NCI-H524 (cell line): Measurements from ENCODE around the gene CASS4.
"Not testable (repeated sequence)": the region's sequence is repeated elsewhere in the genome, so short reads cannot be mapped to it uniquely, and the experiment has no call there.

Source experiments
- DNase-seq, 2 experiments: peaks; one replicate each; lab custom pipeline; 2025; lab: John Stamatoyannopoulos, UW

The CASS4 gene

GRCh38 chr20:56392132-56392880, 19.8 kb upstream of the CASS4 start, which contains the start of the genes AURKA and CSTF1:
AURKA (minus strand) TSS chr20:56392215; CDS start chr20:56388197, 4,018 bp downstream.
CSTF1 (plus strand) TSS chr20:56392645; CDS start chr20:56395553, 2,908 bp downstream.
- peak; percentile 98 to 99 for DNase-seq

DNA sequence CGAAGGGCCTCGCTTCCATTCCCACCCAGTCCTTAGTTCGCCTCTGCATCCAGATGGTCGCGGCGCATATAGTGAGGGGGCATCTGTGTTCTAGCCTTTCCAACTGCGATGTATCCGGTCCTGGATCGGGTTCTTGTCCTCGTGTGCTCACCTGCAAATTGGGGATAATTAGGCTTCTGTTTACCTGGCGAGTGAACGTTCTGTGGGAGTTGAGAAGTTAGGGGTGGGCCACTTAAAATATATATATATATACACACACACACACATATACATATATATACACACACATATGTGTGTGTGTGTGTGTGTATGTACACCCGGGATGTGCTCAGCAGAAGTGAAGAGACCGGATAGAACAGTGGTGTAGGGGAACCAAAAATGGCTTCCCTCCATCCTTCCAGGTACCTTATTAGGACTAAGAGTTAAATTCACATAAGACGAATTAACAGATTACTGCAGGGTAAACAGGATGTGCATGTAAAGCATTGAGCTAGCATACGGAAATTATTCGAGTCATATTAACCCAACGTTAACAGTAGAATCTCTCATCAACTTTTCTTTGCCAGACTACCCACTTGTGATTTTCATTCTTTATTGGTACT, 19.1 kb upstream of the CASS4 start:
- DNase-seq, result peak; percentile 22 to 60

GRCh38 chr20:56393653-56394052, 18.4 kb upstream of the CASS4 start:
- no peak for DNase-seq

DNA sequence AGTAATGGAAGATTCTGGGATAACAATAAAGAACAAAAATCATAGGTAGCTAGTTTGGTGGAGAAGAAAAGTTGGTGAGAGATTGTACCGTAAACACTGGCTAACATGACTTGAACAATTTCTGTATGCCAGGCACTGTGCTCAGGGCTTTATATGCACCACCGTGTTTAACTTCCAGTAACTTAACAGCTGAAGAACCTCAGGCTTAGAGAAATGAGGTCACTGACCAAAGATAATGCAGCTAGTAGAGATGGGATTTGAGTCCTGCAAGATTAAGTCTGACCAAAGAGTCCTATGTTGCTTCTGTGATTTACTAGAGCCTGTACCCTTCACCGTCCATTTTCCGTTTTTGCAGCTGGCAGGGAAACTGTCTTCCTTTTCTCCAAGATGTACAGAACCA, 16.9 kb upstream of the CASS4 start:
- DNase-seq, result no peak

GRCh38 chr20:56400001-56400640, 11.9 kb upstream of the CASS4 start:
- peak; percentile 15 to 28 for DNase-seq

DNA sequence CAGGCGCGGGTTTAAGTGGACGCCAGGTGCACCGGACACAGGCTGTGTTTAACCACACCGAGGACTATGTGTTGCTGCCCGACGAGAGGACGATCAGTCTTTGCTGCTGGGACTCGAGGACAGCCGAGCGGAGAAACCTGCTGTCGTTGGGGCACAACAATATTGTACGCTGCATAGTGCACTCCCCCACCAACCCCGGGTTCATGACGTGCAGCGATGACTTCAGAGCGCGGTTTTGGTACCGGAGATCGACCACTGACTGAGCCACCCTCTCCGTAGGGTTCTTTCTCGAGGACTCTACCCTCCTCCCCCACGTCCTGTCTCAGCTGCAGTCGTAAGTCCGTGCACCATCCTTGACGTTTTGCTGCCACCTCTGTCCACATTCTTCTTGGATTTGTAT, 8.6 kb upstream of the CASS4 start:
- DNase-seq, result no peak

DNA sequence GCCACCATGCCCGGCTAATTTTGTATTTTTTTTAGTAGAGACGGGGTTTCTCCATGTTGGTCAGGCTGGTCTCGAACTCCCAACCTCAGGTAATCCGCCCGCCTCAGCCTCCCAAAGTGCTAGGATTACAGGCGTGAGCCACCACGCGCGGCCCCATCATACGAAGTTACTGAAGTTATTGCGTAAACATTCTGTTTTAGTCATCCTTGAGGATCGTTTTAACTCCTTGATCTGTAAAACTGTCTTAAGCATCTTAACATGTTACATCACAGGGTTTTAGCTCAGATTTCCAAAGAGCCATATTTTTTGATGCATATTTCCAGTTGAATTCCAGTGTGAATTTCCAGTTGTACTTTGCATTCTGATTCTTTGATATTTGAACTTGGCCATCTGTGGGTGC, 6.7 kb upstream of the CASS4 start:
- not testable (repeated sequence) for DNase-seq

- DNase-seq, result no peak
These were observed 5.2 kb upstream of the CASS4 start for GRCh38 chr20:56406910-56407309.

GRCh38 chr20:56409521-56409920, 2.5 kb upstream of the CASS4 start:
- no peak for DNase-seq

- DNase-seq, result no peak
These were observed 2.1 kb upstream of the CASS4 start for GRCh38 chr20:56409956-56410355.

DNA sequence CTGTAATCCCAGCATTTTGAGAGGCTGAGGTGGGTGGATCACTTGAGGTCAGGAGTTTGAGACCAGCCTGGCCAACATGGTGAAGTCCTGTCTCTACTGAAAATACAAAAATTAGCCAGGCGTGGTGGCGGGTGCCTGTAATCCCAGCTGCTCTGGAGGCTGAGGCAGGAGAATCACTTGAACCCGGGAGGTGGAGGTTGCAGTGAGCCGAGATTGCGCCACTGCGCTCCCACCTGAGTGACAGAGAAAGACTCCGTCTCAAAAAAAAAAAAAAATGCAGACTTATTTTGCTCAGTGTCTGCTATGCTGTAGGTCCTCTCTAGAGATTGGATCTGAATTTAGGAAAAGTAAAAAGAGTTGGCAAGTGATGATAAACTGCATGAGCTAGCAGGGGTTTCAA, 773 bp upstream of the CASS4 start:
- not testable (repeated sequence) for DNase-seq

DNA sequence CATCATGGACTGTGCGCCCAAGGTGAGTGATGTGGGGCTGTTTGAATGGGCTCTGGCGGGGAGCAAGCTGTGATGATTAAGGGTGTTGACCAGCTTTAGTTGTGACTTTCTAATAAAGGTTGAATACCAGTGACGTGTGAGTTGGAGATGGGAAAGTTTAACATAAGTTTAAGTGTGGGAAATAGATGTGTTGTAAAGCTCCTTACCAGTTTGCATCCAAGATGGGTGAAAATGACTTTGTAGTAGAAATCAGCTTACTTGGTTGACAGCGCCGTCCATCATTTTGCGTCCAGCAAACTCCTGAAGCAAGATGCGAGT, 372 bp downstream of the CASS4 start:
- DNase-seq, result no peak

GRCh38 chr20:56412949-56413348, 889 bp downstream of the CASS4 start:
- DNase-seq, result no peak

- no peak for DNase-seq
These were observed 3.0 kb downstream of the CASS4 start for GRCh38 chr20:56414842-56415765.

- no peak for DNase-seq
These were observed 5.3 kb downstream of the CASS4 start for GRCh38 chr20:56417402-56417801.

DNA sequence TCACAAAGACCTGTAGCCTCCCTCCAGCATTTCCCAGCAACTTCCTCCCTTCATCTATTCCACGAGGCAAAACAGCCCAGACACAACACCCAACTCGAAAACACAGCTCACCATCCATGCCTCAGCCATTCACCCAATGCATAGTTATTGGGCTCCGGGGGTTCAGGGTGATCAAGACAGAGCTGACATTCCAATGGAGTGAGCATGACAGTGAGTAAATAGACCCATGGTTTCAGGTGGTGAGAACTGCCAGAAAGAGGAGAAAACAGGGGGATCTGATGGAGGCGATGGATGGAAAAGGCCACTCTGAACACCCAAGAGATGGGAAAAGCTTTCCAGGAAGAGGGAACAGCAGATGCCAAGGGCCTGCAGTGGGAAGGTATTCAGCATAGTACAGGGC, 5.9 kb downstream of the CASS4 start:
- DNase-seq, result no peak

DNA sequence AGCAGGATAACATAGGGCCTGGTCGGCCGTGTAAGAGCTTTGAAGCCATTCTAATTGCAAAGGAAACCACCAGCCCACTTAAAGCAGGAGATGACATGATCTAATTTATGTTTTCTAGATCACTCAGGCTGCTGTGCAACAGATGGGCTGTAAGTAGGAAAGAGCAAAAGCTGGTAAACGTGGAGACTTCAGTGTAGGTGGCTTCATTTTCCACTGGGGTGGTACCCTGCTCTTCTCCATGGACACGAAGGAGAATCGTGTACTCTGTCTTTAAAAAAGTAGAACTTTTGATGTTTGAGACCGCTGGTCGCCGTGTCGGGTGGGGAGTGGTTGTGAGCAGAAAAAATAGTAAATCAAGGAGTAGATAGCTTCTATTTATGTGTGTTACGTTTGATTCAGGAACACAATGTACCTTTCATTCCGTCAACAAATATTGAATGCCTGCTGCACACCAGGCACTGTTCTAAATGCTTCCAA, 6.4 kb downstream of the CASS4 start:
- DNase-seq, result no peak

DNA sequence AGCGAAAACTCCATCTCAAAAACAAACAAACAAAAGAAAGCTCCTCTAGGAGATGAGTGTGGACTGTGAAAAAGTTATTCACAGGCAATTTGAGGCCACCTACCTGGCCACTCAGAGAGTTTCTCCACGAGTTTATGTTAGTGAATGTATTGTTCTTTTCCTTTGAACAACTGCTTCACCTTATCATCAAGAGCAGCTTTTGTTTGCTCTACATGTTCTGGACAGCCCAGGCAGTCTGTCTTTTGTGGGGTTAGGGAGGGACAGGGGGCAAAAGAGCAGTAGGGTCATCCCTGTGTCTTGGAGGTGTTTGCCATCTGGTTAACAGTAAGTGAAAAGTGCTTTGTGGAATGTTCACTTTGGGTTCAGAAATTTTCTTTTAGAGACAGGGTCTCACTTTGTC, 8.0 kb downstream of the CASS4 start:
- no peak for DNase-seq

DNA sequence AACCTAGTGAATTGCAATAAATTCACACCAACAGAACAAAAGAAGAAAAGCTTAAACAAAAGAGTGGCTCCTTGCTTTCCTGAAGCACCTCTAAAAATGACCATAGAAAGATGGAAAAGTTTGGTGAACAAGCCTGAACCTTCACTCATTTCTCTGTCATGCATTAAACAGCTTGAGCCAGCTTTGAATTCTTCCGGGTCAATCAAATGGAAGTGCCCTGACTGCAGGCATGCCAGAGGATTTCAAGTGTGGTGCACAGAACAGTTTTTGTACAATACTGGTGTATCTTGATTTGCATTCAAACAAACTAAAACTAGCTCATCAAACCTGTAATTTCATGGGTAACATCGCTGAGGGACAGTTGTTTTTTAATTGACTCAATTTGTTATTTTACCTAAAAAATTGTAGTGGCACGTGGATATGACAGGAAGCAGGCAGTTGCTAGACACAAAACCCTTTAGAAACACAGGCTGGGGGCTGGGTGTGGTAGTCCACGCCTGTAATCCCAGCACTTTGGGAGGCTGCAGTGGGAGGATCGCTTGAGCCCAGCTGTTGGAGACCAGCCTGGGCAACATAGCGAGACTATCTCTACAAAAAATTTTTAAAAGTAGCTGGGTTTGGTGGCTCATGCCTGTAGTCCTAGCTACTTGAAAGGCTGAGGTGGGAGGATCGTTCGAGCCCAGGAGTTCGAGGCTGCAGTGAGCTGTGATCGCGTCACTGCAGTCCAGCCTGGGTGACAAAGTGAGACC, 9.1 kb downstream of the CASS4 start:
- no peak for DNase-seq

DNA sequence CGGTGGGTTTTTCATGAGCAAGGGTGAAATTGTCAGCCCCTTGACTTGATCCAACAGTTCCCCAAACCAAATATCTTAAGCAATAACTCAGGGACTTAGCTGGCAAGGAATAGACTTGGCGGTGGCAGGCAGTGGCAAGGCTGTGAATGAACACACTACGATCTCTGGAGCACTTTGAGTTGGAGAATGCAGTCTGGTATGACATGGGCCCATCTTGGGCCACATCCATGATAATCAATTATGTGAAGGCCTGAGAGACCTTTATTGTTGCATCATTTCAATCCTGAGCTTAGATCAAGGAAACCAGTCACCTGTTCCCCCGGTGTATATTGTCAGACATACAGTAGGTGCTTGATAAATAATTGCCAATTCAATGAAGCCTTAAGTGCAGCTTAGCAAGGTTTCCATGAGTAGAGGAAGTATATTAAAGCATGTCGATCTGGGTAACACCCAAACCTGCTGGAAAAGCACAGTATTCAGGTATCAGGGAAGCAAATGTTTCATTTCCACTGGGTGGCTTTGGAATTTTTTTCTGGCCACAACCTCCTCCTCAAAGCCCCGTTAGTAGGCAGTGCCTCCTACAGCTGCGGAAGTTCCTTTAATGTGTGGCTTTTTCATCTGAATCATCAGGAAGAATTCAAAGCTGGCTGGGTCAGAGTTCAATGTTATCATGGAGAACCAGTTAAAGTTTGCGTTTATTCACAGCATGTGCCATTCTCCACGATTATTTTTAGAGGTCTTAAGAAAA, 10.2 kb downstream of the CASS4 start:
- no peak for DNase-seq

DNA sequence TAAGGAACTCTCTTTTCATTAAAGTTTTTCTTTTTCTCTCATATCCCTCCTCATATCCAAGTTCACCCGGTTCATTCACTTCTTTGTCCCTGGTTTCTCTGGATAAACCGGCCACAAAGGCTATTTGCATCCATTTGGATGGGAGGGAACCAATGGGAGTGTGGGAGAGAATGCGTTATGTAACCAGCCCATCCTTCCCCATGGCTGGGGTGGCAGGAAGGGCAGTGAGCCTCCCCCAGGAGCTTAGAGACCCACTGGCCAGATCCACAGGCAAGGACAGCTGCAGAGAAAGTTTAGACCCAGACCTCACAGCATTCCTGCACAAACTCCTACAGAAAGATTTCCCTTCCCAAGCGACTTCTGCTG, 10.7 kb downstream of the CASS4 start:
- no peak for DNase-seq
